Measurements from ENCODE around the gene TENT4B. TPM values are rescaled to one million over a fixed set of nuclear protein-coding genes. Genes with fewer than 3 reads are reported as not detected.

The TENT4B gene
- total RNA-seq, 2 donors from 2014 or later, result 12.8 to 14.1 TPM

- H3K27ac ChIP-seq (ENCODE audit: low read depth, low read length), result no peak overlapping the region
- H3K4me3 Mint-ChIP-seq, result no peak overlapping the region
- H3K36me3 Mint-ChIP-seq (ENCODE audit: low read depth), result peaks cover 7% of the 10 kb centered on the region
- H3K27me3 Mint-ChIP-seq (ENCODE audit: insufficient read depth), result no peaks in the 10 kb centered on the region
- WGBS, 2 experiments (ENCODE audit: insufficient coverage in 1 of 2, insufficient read length in 1 of 2), result 79 to 90% methylated on average over 2 to 5 of the region's 5 CpGs
- H3K36me3 ChIP-seq (ENCODE audit: control insufficient read depth, insufficient read depth, low read length), result no peaks in the 10 kb centered on the region
- H3K9me3 Mint-ChIP-seq, result no peaks in the 10 kb centered on the region
- no peaks in the 10 kb centered on the region for H3K9me3 ChIP-seq (ENCODE audit: control insufficient read depth, low read length)
- no peaks in the 10 kb centered on the region for H3K27me3 ChIP-seq (ENCODE audit: control insufficient read depth, insufficient read depth, low read length, poor library complexity, severe bottlenecking)
- peak overlapping the region; percentile 77 for H3K27ac Mint-ChIP-seq
- TF ChIP-seq CTCF (conservative IDR thresholded peaks at IDR 0.05), result no peak
- H3K4me1 Mint-ChIP-seq, result peaks cover 5% of the 10 kb centered on the region
- no peak overlapping the region for H3K9ac ChIP-seq (ENCODE audit: extremely low read depth, low read length, poor library complexity, severe bottlenecking)
- no peaks in the 10 kb centered on the region for H3K4me1 ChIP-seq (ENCODE audit: control insufficient read depth, insufficient read depth, low read length)
- peak; percentile 55 for DNase-seq
- H3K4me3 ChIP-seq (ENCODE audit: low read length), result no peak overlapping the region
Observed at GRCh38 chr16:50193594-50193993, 40.5 kb downstream of the TENT4B start.

- no peak for DNase-seq
- Mint-ChIP-seq H3K4me1 (peaks cover 9% of the 10 kb centered on the region), H3K36me3 (ENCODE audit: low read depth) (peaks cover 7% of the 10 kb centered on the region), H3K9me3 (no peaks in the 10 kb centered on the region), H3K27me3 (ENCODE audit: insufficient read depth) (no peaks in the 10 kb centered on the region), H3K4me3 (no peak overlapping the region), H3K27ac (no peak overlapping the region)
- Histone ChIP-seq H3K4me1 (ENCODE audit: control insufficient read depth, insufficient read depth, low read length) (no peaks in the 10 kb centered on the region), H3K4me3 (ENCODE audit: low read length) (no peak overlapping the region), H3K36me3 (ENCODE audit: control insufficient read depth, insufficient read depth, low read length) (no peaks in the 10 kb centered on the region), H3K9ac (ENCODE audit: extremely low read depth, low read length, poor library complexity, severe bottlenecking) (no peak overlapping the region), H3K27ac (ENCODE audit: low read depth, low read length) (no peak overlapping the region), H3K27me3 (ENCODE audit: control insufficient read depth, insufficient read depth, low read length, poor library complexity, severe bottlenecking) (no peaks in the 10 kb centered on the region), H3K9me3 (ENCODE audit: control insufficient read depth, low read length) (no peaks in the 10 kb centered on the region)
- no peak for TF ChIP-seq CTCF (conservative IDR thresholded peaks at IDR 0.05)
- 94 to 99% methylated on average over 2 of the region's 2 CpGs for WGBS, 2 experiments (ENCODE audit: insufficient coverage in 1 of 2, insufficient read length in 1 of 2)
Observed at GRCh38 chr16:50195276-50195675, 42.2 kb downstream of the TENT4B start.

GRCh38 chr16:50195756-50196155 lies 42.6 kb downstream of the TENT4B start:
- Histone ChIP-seq H3K9ac (ENCODE audit: extremely low read depth, low read length, poor library complexity, severe bottlenecking) (no peak overlapping the region), H3K4me1 (ENCODE audit: control insufficient read depth, insufficient read depth, low read length) (no peaks in the 10 kb centered on the region), H3K9me3 (ENCODE audit: control insufficient read depth, low read length) (no peaks in the 10 kb centered on the region), H3K27ac (ENCODE audit: low read depth, low read length) (no peak overlapping the region), H3K36me3 (ENCODE audit: control insufficient read depth, insufficient read depth, low read length) (no peaks in the 10 kb centered on the region), H3K27me3 (ENCODE audit: control insufficient read depth, insufficient read depth, low read length, poor library complexity, severe bottlenecking) (no peaks in the 10 kb centered on the region), H3K4me3 (ENCODE audit: low read length) (no peak overlapping the region)
- no peak overlapping the region for H3K27ac Mint-ChIP-seq
- no peak for DNase-seq
- no peak overlapping the region for H3K4me3 Mint-ChIP-seq
- H3K36me3 Mint-ChIP-seq (ENCODE audit: low read depth), result peaks cover 7% of the 10 kb centered on the region
- H3K9me3 Mint-ChIP-seq, result no peaks in the 10 kb centered on the region
- H3K4me1 Mint-ChIP-seq, result peaks cover 9% of the 10 kb centered on the region
- 80 to 89% methylated on average over 1 of the region's 1 CpG for WGBS, 2 experiments (ENCODE audit: insufficient coverage in 1 of 2, insufficient read length in 1 of 2)
- TF ChIP-seq CTCF (conservative IDR thresholded peaks at IDR 0.05), result no peak
- no peaks in the 10 kb centered on the region for H3K27me3 Mint-ChIP-seq (ENCODE audit: insufficient read depth)
